Stimulated activated CD4-positive, alpha-beta T cell treated with anti-CD3 and anti-CD28 coated beads, Interleukin-4, amount 100 ng/mL, for 48 hours (primary cell): Measurements from ENCODE around the gene MVD.
"Not testable (repeated sequence)": the region's sequence is repeated elsewhere in the genome, so short reads cannot be mapped to it uniquely, and the experiment has no call there.

ENCODE experiments used
- DNase-seq, 2 donors: peaks; one replicate each; pipeline ENCODE4 v3.0.0-alpha.2; 2020; ENCODE audit warnings: low read depth in 2 of 2

Gene MVD

GRCh38 chr16:88626646-88627045 is 36.2 kb downstream of the MVD start:
- no peak for DNase-seq

DNA sequence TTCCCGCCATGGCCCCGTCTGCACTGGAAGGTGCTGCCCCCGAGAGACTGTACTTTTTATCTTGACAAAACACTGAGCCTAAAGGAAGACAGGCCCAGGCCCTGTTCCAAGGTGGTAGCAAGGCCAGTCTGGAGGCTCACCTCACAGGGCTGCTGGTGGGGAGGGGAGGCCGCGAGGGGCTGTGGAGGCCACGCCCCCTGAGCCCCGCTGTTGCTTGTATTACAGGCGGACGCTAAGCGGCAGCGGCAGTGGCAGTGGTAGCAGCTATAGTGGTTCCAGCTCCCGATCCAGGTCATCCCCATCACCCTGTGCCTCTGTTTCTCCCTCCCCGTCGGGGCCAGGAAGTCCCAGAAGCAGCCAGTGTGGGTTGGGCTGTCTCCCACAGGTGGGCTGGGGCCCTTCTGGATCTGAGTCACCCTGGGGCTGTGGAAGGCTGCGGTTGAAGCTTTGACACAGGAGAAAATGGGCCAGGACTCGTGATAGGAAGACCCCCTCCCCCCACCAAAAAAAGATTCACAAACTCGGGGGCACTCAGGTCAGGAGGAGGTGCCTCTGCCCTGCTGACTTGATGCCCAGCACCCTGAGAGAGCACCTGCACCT is 37.8 kb downstream of the MVD start:
- no peak for DNase-seq

DNA sequence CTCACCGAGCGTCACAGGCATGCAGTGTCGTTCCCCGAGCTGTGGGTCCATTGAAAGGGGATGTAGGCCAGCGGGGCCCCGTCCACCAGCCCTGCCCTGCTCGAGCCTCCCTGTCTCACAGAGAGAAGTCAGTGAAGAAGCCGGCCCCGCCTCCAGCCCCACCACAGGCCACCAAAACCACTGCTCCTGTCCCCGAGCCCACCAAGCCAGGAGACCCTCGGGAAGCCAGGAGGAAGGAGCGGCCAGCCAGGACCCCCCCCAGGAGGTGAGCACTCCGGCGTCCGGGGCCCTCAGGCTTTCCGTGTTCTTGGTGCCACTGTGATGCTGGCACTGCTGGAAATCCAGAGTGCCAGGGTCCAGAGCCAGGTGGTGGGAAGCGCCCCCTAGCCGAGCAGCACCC is 38.4 kb downstream of the MVD start:
- DNase-seq: no peak

DNA sequence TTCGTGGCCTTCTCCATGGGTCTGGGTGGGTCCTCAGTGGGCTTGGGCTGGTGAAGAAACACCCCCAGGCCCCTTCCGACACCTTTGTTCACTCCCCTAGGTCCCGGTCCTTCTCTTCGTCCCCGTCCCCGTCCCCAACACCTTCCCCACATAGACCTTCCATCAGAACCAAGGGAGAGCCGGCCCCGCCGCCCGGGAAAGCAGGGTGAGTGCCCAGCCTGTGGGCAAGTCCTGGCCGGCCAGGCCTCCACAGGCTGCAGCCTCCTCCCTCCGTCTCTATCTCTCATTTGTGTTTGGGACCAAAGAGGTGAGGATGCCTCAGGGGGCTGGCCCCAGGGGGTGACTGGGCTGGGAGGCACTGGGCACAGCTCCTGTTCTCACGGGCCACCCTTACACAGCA is 39.0 kb downstream of the MVD start:
- DNase-seq: no peak

DNA sequence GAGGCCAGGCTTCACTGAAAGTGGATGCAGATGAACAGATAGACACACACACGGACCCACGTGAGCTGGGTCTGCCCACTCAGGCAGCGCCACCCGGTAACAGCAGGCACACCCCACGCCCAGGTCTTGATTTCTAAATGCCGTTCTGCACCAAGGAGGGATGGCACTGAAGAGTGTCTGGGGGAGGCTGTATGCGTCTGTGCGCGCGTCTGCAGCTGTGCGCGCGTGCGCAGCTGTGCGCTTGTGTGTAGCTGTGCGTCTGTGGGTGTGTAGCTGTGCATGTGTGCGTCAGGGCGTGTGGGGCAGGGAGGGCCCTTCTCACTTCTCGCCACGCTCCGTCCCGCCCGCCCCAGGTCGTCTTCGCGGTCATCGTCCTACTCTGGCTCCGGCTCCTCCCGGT is 40.0 kb downstream of the MVD start:
- DNase-seq: no peak

DNA sequence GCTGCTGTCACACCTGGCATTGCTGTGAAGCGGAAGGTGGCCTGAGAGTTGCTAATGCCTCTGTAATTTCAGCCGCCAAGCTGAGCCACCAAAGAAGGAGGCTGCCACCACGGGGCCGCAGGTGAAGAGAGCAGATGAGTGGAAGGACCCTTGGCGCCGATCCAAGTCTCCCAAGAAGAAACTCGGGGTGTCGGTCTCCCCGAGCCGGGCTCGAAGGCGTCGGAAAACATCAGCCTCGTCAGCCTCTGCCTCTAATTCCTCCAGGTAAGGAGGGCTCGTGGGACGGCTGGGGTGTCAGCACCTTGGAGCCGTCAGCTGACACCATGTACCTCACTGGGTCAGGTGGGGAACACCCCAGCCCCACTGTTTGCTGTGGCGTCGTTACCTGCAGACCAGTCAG is 40.8 kb downstream of the MVD start:
- no peak for DNase-seq

- DNase-seq: no peak
Measured at GRCh38 chr16:88619859-88620815, 42.8 kb downstream of the MVD start.

DNA sequence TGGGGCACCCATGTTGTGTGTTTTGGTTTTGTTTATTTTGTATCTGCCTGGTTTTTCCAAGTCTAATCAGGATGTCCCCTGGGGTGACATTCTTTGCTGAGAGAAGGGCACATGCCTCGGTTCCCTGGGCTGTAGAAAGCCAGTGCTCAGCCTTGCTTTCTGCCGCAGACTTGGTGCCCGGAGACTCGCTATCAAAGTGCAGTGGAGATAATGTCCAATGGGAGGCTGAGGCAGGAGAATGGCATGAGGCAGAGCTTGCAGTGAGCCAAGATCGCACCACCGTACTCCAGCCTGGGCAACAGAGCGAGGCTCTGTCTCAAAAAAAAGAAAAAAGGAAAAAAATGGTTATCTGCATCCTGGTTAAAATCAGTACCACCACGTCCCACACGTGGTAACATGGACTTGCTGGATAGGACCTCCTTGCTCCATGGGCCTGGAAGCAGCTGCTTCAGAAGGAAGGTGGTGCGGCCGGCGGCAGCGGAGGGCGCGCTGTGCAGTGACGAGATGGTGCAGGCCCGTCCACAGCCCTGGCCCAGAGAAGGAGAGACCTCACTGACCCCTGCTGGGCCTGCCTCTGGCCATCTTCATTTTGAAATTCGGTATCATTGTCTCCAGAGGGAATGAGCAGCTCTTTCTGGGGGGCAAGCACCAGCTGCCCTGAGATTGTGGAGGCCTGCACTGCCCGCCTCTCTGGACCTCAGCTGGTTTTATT is 43.8 kb downstream of the MVD start:
- DNase-seq: no peak

- DNase-seq: no peak
Measured at GRCh38 chr16:88618182-88618955, 44.5 kb downstream of the MVD start.

- no peak for DNase-seq
Measured at GRCh38 chr16:88617268-88618031, 45.4 kb downstream of the MVD start.

DNA sequence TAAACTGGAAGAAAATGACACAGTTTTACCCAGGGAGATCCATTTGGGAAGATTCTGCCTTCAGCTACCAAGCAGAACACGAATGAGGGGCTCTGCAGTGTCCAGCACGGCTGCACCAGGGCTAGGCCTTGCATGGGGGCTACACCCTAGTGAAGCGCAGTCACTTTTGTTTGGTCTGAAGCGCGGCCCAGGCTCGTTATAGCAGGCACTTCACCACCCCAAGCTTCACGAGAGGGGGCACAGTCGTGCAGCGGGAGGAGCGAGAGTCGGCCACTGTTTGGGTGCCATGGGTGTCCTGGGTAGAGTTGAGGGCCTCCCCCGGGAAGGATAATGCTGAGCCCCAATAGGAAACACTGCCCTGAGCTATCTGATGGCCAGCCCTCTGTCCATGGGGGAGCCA is 46.2 kb downstream of the MVD start:
- no peak for DNase-seq

DNA sequence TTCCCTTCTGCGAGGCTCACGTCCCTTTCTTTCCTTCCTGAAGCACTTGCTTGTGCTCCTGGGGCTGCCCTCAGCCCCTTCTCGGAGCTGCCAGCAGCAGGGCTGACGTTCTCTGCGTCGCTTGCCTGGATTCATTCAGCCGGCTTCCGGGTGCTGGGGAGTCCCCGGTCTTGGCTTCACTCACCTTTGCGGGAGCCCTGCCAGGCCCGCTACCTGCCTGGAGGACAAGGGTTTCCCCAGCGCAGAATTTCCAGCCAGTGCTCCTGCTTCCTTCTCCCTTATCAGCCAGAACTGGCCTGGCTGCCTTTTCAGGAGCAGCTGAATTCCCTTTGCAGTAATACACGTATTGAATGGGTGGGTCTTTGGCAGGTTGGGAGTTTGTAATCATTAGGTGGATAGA is 46.6 kb downstream of the MVD start:
- DNase-seq: no peak

- DNase-seq: no peak
Measured at GRCh38 chr16:88614818-88615580, 47.9 kb downstream of the MVD start.

DNA sequence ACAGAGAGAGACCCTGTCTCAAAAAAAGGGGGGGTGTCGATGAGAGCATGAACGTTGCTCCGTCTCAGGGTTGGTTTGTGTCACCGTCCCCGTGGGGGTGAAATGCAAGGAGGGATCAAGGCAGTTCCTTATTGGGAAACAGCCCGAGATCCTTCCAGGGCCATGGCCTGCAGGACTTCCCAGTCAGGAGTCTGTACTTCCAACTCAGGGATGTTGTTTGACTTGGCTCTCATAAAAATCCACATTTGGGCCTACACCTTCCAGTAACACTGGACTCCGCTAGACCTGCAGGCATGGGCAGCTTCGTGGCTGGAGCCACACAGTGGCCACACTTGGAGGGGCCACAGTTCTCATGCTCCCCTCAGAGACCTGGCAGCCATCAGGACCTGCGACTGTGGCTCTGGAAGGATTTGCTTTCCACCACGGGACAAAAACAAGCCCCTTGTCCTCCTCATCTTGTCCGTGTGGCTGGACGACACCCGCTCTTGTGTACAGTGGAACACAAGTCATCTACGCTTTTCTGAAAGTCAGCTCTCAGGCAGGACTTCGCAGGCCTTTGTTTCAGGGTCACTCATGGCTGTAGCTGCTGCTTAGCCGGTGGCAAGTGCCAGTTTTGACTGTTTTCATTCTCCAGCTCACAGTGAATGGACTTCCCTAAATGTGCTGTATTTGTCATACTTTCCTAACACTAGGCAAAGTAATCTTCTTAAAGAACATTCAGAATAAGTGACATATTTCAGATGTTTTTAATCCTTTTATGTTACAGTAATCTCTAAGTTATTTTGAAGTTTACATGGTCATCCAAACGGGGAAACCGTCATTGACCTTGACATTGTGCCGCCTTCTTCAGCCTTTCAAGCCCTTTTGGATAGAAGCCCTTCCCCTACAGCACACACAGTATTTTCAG is 48.7 kb downstream of the MVD start:
- no peak for DNase-seq

GRCh38 chr16:88613293-88613692 is 49.6 kb downstream of the MVD start:
- DNase-seq: no peak

DNA sequence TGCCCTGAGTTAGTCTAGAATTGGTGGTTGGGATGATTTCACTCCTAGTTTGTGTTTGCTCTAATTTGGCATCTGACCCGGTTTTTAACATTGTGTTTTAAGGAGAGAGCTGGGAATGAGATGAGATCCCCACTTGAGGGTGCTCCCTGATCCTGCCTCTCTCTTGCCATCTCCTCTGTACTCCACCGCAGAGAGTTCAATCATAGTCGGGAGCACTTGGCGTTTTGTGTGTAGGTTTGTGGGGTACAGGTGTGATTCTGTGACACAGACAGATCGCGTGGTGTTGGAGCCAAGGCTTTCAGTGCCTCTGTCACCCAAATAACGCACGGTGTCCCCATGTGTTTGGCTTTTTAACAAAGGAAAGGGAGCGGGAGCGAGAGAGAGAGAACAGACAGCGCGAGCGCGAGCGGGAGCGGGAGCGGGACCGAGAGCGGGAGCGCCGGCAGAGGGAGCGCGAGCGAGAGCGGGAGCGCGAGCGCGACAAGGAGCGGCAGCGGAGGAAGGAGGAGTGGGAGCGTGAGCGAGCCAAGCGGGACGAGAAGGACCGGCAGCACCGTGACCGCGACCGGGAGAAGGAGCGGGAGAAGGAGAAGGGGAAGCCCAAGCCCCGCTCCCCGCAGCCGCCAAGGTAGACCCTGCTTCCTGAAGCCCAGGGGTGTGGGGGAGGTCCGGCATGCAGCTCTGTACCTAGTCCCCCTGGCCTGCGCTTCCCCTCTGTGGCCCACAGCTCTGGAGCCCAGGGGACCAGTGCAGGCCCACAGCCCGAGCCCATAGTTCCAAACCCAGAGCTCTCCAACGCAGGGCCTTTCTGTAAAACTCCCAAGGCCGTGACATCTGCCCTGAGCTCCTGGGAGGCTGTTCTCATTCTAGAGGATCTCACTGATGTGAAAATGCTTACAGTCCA is 51.7 kb downstream of the MVD start:
- no peak for DNase-seq

DNA sequence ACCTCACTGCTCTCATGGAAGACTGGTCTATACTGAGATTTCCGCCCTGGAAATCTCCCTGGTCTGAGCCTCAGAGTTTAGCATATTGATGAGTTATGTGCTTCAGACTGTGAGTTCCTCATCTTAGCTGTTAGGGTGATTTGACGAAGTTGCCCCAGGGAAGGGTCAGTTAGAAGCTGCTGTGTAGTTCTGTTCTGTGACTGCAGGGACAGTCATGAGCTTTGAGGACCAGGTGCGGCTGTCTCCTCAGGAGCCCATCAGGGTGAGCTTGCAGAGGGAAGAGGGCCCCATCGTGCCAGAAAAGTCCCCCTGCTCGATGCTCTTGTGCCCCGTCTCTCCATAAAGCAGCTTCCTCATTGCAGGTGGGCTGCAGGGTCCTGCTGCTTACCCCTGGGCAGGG is 52.8 kb downstream of the MVD start:
- DNase-seq: no peak

DNA sequence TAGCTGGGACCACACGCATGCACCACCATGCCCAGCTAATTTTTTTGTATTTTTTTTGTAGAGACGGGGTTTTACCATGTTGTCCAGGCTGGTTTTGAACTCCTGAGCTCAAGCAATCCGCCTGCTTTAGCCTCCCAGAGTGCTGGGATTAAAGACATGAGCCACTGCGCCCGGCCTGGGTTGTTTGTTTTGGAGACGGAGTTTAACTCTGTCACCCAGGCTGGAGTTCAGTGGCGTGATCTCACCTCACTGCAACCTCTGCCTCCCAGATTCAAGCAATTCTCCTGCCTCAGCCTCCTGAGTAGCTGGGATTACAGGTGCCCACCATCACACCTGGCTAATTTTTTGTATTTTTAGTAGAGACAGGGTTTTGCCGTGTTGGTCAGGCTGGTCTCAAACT is 53.5 kb downstream of the MVD start:
- DNase-seq: not testable (repeated sequence)
